ENCODE results near the gene NLGN1. TPM values are rescaled to one million over a fixed set of nuclear protein-coding genes. Genes with fewer than 3 reads are reported as not detected.

Gene NLGN1
- total RNA-seq, 1 experiment from 2014 or later, result 5.2 TPM

DNA sequence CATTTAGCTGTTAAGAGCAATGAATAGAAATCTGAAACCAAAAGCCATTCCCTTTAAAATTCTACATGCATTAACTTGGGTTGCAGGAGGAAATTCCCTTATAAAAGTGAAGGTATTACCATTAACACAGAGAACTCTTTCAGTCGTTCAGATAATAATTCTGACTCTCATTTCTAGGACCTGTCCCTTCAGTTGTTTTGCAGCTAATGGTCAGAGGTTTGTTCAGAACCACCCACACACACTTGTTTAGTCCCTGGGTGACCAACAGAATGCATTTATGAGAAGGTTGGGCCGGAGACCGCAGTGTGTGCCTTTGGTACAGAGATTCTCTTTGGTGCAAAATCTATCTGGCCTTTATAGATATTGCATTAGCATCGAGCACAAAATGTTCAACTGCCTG, 492.5 kb downstream of the NLGN1 start:
- no peak overlapping the region for H3K27ac Mint-ChIP-seq
- H4K20me1 ChIP-seq (ENCODE audit: control insufficient read depth, insufficient read depth, insufficient read length), result no peaks in the 10 kb centered on the region
- no peak overlapping the region for H3K18ac ChIP-seq (ENCODE audit: insufficient read length, low read depth, low read length)
- no peak overlapping the region for H2BK12ac ChIP-seq (ENCODE audit: insufficient read length, low read depth, low read length)
- H4K8ac ChIP-seq (replicated peaks; ENCODE audit: insufficient read length, low read depth, low read length), result no peak overlapping the region
- no peak overlapping the region for H3K4me3 Mint-ChIP-seq
- no peaks in the 10 kb centered on the region for H3K36me3 Mint-ChIP-seq (ENCODE audit: insufficient read depth in 1 of 3, low read depth in 3 of 3)
- H3K9ac ChIP-seq (ENCODE audit: extremely low read depth, insufficient read length, low read length), result no peak overlapping the region
- H3K4ac ChIP-seq (ENCODE audit: low read depth, low read length), result no peak overlapping the region
- no peak overlapping the region for H3T11ph ChIP-seq (ENCODE audit: low read length)
- H3K4me1 ChIP-seq (ENCODE audit: insufficient read depth, low read length), result no peaks in the 10 kb centered on the region; the same call in 1 of the 2 replicates
- no peaks in the 10 kb centered on the region for H3K27me3 ChIP-seq (ENCODE audit: insufficient read depth, low read length)
- H3K4me1 Mint-ChIP-seq, result peaks cover 6 to 20% of the 10 kb centered on the region in 2 experiments
- WGBS (ENCODE audit: extremely low coverage, insufficient read length, low lambda C conversion rate), result no CpG with 5 or more reads among the region's 4 CpGs
- no peaks in the 10 kb centered on the region for H3K9me3 Mint-ChIP-seq
- TF ChIP-seq, protein P1, sequence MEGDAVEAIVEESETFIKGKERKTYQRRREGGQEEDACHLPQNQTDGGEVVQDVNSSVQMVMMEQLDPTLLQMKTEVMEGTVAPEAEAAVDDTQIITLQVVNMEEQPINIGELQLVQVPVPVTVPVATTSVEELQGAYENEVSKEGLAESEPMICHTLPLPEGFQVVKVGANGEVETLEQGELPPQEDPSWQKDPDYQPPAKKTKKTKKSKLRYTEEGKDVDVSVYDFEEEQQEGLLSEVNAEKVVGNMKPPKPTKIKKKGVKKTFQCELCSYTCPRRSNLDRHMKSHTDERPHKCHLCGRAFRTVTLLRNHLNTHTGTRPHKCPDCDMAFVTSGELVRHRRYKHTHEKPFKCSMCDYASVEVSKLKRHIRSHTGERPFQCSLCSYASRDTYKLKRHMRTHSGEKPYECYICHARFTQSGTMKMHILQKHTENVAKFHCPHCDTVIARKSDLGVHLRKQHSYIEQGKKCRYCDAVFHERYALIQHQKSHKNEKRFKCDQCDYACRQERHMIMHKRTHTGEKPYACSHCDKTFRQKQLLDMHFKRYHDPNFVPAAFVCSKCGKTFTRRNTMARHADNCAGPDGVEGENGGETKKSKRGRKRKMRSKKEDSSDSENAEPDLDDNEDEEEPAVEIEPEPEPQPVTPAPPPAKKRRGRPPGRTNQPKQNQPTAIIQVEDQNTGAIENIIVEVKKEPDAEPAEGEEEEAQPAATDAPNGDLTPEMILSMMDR (conservative IDR thresholded peaks at IDR 0.05), result no peak
- H3K14ac ChIP-seq (ENCODE audit: insufficient read depth, low read length), result no peak overlapping the region
- DNase-seq, result no peak
- no peak overlapping the region for H2BK120ac ChIP-seq (ENCODE audit: low read depth, low read length, poor library complexity, severe bottlenecking)
- no peaks in the 10 kb centered on the region for H3K23me2 ChIP-seq (ENCODE audit: insufficient read length, low read depth, low read length, poor library complexity, severe bottlenecking)
- H2BK15ac ChIP-seq (ENCODE audit: low read depth, low read length), result no peak overlapping the region
- no peak overlapping the region for H3K27ac ChIP-seq (ENCODE audit: insufficient read length, low read depth, low read length)
- H3K56ac ChIP-seq (ENCODE audit: insufficient read length, low read depth, low read length), result no peak overlapping the region
- no peak overlapping the region for H2AK5ac ChIP-seq (ENCODE audit: insufficient read length, low read length)
- no peak overlapping the region for H2AFZ ChIP-seq (ENCODE audit: low read length)
- no peak overlapping the region for H4K91ac ChIP-seq (ENCODE audit: insufficient read length, low read depth, low read length)
- no peak overlapping the region for H3K23ac ChIP-seq (ENCODE audit: insufficient read length, low read depth, low read length)
- no peak overlapping the region for H3K4me2 ChIP-seq (ENCODE audit: insufficient read depth, insufficient read length, low read length)
- no peaks in the 10 kb centered on the region for H3K9me3 ChIP-seq (ENCODE audit: control insufficient read depth, low read depth, low read length)
- no peak overlapping the region for H2BK5ac ChIP-seq (ENCODE audit: insufficient read length, low read length)
- no peaks in the 10 kb centered on the region for H3K27me3 Mint-ChIP-seq (ENCODE audit: low read depth)
- no peaks in the 10 kb centered on the region for H3K79me1 ChIP-seq (ENCODE audit: insufficient read depth, low read depth, low read length, poor library complexity, severe bottlenecking)
- H3K79me2 ChIP-seq (ENCODE audit: insufficient read depth, low read length), result no peaks in the 10 kb centered on the region
- H2BK20ac ChIP-seq (ENCODE audit: low read depth, low read length, poor library complexity, severe bottlenecking), result no peak overlapping the region
- no peak overlapping the region for H4K5ac ChIP-seq (ENCODE audit: insufficient read length, low read depth, low read length)

All from H9 (cell line).